ENCODE measurements around the gene FGF12.

DNA sequence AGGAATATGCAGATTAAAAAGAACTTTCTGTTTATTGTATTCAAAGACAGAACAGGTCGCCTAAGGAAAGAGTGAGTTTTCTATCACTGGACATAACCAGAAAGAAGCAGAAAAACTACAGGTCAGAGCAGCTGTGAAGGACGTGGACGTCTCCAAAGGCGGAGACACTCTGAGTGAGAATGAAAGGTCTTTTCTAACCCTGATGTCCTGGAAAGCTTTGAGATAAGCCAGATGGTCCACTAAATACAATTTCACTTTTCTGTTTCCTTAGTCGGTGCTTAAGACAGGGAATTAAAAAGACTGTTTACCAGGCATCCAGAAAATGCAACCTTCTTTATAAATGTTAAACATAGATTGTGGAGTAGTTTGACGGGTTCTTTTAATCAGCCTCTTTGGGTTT, 360.4 kb downstream of the FGF12 start:
- TF ChIP-seq ZNF274 (IDR thresholded peaks at IDR 0.05; ENCODE audit: low read depth, low read length): no peak
- TF ChIP-seq, protein P1, sequence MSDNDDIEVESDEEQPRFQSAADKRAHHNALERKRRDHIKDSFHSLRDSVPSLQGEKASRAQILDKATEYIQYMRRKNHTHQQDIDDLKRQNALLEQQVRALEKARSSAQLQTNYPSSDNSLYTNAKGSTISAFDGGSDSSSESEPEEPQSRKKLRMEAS (IDR thresholded peaks at IDR 0.05): no peak
- no peak for TF ChIP-seq EZH2 (IDR thresholded peaks at IDR 0.05)
- TF ChIP-seq, protein P2, sequence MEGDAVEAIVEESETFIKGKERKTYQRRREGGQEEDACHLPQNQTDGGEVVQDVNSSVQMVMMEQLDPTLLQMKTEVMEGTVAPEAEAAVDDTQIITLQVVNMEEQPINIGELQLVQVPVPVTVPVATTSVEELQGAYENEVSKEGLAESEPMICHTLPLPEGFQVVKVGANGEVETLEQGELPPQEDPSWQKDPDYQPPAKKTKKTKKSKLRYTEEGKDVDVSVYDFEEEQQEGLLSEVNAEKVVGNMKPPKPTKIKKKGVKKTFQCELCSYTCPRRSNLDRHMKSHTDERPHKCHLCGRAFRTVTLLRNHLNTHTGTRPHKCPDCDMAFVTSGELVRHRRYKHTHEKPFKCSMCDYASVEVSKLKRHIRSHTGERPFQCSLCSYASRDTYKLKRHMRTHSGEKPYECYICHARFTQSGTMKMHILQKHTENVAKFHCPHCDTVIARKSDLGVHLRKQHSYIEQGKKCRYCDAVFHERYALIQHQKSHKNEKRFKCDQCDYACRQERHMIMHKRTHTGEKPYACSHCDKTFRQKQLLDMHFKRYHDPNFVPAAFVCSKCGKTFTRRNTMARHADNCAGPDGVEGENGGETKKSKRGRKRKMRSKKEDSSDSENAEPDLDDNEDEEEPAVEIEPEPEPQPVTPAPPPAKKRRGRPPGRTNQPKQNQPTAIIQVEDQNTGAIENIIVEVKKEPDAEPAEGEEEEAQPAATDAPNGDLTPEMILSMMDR (IDR thresholded peaks at IDR 0.05 in 2 of 3, conservative IDR thresholded peaks at IDR 0.05 in 1 of 3; ENCODE audit: borderline replicate concordance in 1 of 3, insufficient read depth in 1 of 3, low read depth in 2 of 3, low read length in 2 of 3): no peak
- TF ChIP-seq POLR2A (IDR thresholded peaks at IDR 0.05; ENCODE audit: borderline replicate concordance, extremely low read depth, insufficient read depth, insufficient read length): no peak
- TF ChIP-seq JUND (IDR thresholded peaks at IDR 0.05): no peak
- TF ChIP-seq CEBPB (IDR thresholded peaks at IDR 0.05; ENCODE audit: low read depth): no peak
- no peak for TF ChIP-seq POLR2AphosphoS5 (IDR thresholded peaks at IDR 0.05; ENCODE audit: low read depth, low read length)
- no peak for TF ChIP-seq SIN3A (IDR thresholded peaks at IDR 0.05; ENCODE audit: low read depth)
- TF ChIP-seq, protein P3, sequence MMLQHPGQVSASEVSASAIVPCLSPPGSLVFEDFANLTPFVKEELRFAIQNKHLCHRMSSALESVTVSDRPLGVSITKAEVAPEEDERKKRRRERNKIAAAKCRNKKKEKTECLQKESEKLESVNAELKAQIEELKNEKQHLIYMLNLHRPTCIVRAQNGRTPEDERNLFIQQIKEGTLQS (IDR thresholded peaks at IDR 0.05): no peak
- no peak for TF ChIP-seq EZH2phosphoT487 (IDR thresholded peaks at IDR 0.05; ENCODE audit: borderline replicate concordance)
